Gastrocnemius medialis (tissue), 4 donors: ENCODE results near the gene DHRSX.

Source experiments
- CTCF ChIP-seq, 5 experiments: fragments of 450-650 bp in 3 of 5; fragments of 200-600 bp in 2 of 5; sonication (generic) in 2 of 5; IDR thresholded peaks in 4 of 5; conservative IDR thresholded peaks in 1 of 5; 1 replicate in 4 of 5; 2 replicates in 1 of 5; pipeline ENCODE4 v1.5.1; 2016 to 2019; ENCODE audit warnings: antibody characterized with exemption in 5 of 5, mild to moderate bottlenecking in 3 of 5, moderate library complexity in 3 of 5
- POLR2A ChIP-seq, 2 donors: fragments of 450-650 bp; IDR thresholded peaks; one replicate each; pipeline ENCODE4 v1.6.1; 2017; ENCODE audit warnings: antibody characterized with exemption in 2 of 2, mild to moderate bottlenecking in 2 of 2, moderate library complexity in 2 of 2

GRCh38 chrX:2484256-2484655 lies 16.5 kb downstream of the DHRSX start:
- TF ChIP-seq CTCF (IDR thresholded peaks at IDR 0.05 in 4 of 5, conservative IDR thresholded peaks at IDR 0.05 in 1 of 5): no peak
- TF ChIP-seq POLR2A (IDR thresholded peaks at IDR 0.05): no peak
